Measurements from ENCODE around the gene PTPRH. TPM values are rescaled to one million over a fixed set of nuclear protein-coding genes. Genes with fewer than 3 reads are reported as not detected.

Gene PTPRH
- total RNA-seq, 1 experiment from 2014 or later, result 15.9 TPM

- H3K27me3 ChIP-seq (ENCODE audit: insufficient read depth, low read length), result no peaks in the 10 kb centered on the region
- H3K9me2 ChIP-seq (ENCODE audit: insufficient read depth), result no peaks in the 10 kb centered on the region
- H4K20me1 ChIP-seq (ENCODE audit: insufficient read depth), result no peaks in the 10 kb centered on the region
- intact Hi-C loops (cut with micrococcal nuclease), result no loop called here
- H3K27ac ChIP-seq (ENCODE audit: low read depth, low read length), result peak overlapping the region; percentile 78
- peak overlapping the region; percentile 54 for H2AFZ ChIP-seq (ENCODE audit: low read depth, low read length, poor library complexity, severe bottlenecking)
- H3K4me2 ChIP-seq (ENCODE audit: low read length), result peak overlapping the region; percentile 99
- BruUV-seq (replicated peaks), result no TSS peak
- H3K9me3 ChIP-seq (ENCODE audit: control insufficient read depth in 1 of 2, insufficient read depth in 1 of 2, low read depth in 1 of 2, low read length in 2 of 2), result peaks cover 0 to 5% of the 10 kb centered on the region in 2 experiments; a peak in 1 of 4 replicates
- H3K4me3 ChIP-seq (replicated peaks in 1 of 2; ENCODE audit: low read depth in 1 of 2, low read length in 2 of 2), result peak overlapping the region; percentile 55 to 68
- H3K79me2 ChIP-seq (ENCODE audit: insufficient read depth, low read length), result no peaks in the 10 kb centered on the region
- POLR2A ChIA-PET, result interaction anchor here (2.0 kb wide), 1 partner anchor 37 kb away, joined by 5 read pairs; no protein-coding TSS in a partner anchor
- H3K36me3 ChIP-seq (ENCODE audit: control insufficient read depth in 1 of 2, insufficient read depth in 2 of 2, low read length in 2 of 2), result no peaks in the 10 kb centered on the region
- H3K9ac ChIP-seq (ENCODE audit: low read length), result peak overlapping the region; percentile 65
- H3K4me1 ChIP-seq (ENCODE audit: control insufficient read depth in 1 of 2, insufficient read depth in 2 of 2, low read length in 2 of 2), result peaks cover 9 to 44% of the 10 kb centered on the region in 2 experiments; a peak in 3 of 4 replicates
- RAD21 ChIA-PET (ENCODE audit: low non-redundant PET in 1 of 2, low total read pairs in 2 of 2, uncharacterized antibody in 2 of 2, unreplicated experiment in 2 of 2), result no interaction called here
- ATAC-seq, result peak; percentile 89
- no peak; the same call in 1 of the 2 replicates for TF ChIP-seq ZFX (IDR thresholded peaks at IDR 0.05)
- no peak for TF ChIP-seq REST (IDR thresholded peaks at IDR 0.05; ENCODE audit: low read depth)
- no peak for TF ChIP-seq CBX3 (IDR thresholded peaks at IDR 0.05; ENCODE audit: low read depth)
- TF ChIP-seq POLR2AphosphoS5 (IDR thresholded peaks at IDR 0.05; ENCODE audit: low read depth, low read length), result peak; percentile 46; the same call in 1 of the 2 replicates
- TF ChIP-seq CTCF (IDR thresholded peaks at IDR 0.05 in 2 of 3, conservative IDR thresholded peaks at IDR 0.05 in 1 of 3; ENCODE audit: borderline replicate concordance in 1 of 3, insufficient read depth in 1 of 3, low read depth in 2 of 3, low read length in 2 of 3), result no peak
- TF ChIP-seq CEBPB (IDR thresholded peaks at IDR 0.05; ENCODE audit: low read depth), result no peak
- no peak for TF ChIP-seq EZH2phosphoT487 (IDR thresholded peaks at IDR 0.05; ENCODE audit: borderline replicate concordance)
- DNase-seq (ENCODE audit: low read depth, low spot score), result peak; percentile 75
- CTCF ChIA-PET, result interaction anchor here (1.1 to 2.4 kb wide), 2 partner anchors 8 to 13 kb away, joined by 3 to 13 read pairs; partner anchors contain the start of gene DNAAF3
Observed at GRCh38 chr19:55173714-55174409, 35.4 kb downstream of the PTPRH start.
